LNCaP clone FGC (cell line): Measurements from ENCODE around the gene KDM4B.

ENCODE experiments used
- DNase-seq: peaks from one replicate; pipeline ENCODE4 v3.0.0-alpha.2; 2011; ENCODE audit warnings: low read depth
- H3K4me3 ChIP-seq: 2 replicates; pipeline ENCODE4 v1.5.1; 2011; ENCODE audit warnings: mild to moderate bottlenecking, low read depth, low read length, control low read depth
- TF ChIP-seq, protein P1 (sequence below): IDR thresholded peaks from 2 replicates; pipeline ENCODE4 v1.5.1; 2012; ENCODE audit warnings: mild to moderate bottlenecking; ENCODE audit not compliant: control insufficient read depth, insufficient read depth; ENCODE audit errors: extremely low read depth

The KDM4B gene

GRCh38 chr19:5141850-5142724 is 173.2 kb downstream of the KDM4B start:
- TF ChIP-seq, protein P1, sequence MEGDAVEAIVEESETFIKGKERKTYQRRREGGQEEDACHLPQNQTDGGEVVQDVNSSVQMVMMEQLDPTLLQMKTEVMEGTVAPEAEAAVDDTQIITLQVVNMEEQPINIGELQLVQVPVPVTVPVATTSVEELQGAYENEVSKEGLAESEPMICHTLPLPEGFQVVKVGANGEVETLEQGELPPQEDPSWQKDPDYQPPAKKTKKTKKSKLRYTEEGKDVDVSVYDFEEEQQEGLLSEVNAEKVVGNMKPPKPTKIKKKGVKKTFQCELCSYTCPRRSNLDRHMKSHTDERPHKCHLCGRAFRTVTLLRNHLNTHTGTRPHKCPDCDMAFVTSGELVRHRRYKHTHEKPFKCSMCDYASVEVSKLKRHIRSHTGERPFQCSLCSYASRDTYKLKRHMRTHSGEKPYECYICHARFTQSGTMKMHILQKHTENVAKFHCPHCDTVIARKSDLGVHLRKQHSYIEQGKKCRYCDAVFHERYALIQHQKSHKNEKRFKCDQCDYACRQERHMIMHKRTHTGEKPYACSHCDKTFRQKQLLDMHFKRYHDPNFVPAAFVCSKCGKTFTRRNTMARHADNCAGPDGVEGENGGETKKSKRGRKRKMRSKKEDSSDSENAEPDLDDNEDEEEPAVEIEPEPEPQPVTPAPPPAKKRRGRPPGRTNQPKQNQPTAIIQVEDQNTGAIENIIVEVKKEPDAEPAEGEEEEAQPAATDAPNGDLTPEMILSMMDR, result no peak
- no peak for DNase-seq
- H3K4me3 ChIP-seq, result no peak overlapping the region

DNA sequence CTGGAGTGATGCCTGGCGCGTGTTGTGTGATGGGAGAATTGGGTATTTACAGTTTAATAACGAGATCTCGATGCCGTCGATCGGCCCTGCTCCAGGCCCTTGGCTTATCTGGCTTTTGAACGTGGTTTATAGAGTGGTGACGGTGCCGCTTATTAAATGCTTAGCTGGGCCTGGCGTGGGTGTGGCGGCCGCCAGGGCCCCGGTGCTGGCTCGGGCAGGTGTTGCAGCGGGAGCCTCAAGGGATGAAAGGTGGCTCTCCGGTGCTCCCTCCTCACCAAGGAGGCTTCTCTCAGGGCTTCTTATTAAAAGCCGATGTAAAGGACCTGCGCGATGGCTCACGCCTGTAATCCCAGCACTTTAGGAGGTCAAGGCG is 173.8 kb downstream of the KDM4B start:
- H3K4me3 ChIP-seq, result no peak overlapping the region
- DNase-seq, result no peak
- TF ChIP-seq, protein P1, result no peak

DNA sequence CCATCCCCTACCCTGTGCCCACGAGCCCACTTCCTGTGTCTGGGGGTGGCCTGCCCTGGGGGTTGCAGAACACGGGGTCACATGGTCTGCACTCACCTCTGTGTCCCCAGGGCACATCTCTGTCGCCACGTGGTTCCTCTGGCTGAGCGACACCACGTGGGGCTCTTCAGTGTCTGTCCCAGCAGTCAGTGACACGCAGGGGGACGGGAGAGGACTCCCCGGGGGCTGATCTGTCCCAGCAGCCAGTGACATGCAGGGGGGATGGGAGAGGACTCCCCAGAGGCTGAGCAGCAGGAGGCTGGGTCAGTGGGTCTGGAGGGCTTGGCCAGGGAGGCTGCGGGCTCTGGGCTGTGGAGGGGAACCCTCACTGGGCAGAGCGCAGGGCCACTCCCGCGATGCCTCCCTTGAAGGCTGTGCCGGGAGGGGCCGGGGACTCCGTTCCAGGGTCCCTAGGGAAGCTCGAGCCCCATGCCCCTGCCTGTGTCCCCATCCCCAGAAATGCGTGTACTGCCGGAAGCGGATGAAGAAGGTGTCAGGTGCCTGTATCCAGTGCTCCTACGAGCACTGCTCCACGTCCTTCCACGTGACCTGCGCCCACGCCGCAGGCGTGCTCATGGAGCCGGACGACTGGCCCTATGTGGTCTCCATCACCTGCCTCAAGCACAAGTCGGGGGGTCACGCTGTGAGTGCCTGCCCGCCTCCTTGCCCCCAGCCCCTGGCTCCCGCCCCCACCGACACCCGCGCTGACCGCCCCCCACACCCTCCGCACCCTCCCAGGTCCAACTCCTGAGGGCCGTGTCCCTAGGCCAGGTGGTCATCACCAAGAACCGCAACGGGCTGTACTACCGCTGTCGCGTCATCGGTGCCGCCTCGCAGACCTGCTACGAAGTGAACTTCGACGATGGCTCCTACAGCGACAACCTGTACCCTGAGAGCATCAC is 174.8 kb downstream of the KDM4B start:
- no peak for DNase-seq
- no peak overlapping the region for H3K4me3 ChIP-seq
- TF ChIP-seq, protein P1, result no peak

DNA sequence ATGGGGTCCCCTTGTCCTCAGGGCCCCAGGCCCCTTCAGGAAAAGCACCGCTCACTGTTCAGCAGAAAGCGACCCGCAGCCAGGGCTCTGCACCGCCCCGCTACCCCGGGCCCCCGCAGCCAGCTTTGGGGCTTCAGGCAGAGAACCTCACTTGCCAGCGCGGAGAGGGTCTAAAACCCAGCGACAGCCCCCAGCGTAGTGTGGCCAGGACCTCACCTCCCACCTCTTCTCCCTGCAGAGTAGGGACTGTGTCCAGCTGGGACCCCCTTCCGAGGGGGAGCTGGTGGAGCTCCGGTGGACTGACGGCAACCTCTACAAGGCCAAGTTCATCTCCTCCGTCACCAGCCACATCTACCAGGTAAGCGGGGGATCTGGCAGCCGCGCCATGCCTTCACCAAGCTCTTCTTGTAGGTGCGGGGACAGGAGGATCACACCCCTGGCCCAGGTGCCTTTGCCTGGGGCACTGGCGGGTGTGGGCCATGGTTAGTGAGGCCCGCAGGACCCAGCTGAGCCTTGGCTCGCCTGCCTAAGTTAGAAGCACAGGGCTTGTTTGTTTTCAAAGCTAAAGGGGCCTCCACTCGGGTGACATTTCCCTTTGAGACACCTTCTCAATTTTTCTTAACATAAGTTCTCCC is 175.7 kb downstream of the KDM4B start:
- TF ChIP-seq, protein P1, result no peak
- no peak overlapping the region for H3K4me3 ChIP-seq
- no peak for DNase-seq

DNA sequence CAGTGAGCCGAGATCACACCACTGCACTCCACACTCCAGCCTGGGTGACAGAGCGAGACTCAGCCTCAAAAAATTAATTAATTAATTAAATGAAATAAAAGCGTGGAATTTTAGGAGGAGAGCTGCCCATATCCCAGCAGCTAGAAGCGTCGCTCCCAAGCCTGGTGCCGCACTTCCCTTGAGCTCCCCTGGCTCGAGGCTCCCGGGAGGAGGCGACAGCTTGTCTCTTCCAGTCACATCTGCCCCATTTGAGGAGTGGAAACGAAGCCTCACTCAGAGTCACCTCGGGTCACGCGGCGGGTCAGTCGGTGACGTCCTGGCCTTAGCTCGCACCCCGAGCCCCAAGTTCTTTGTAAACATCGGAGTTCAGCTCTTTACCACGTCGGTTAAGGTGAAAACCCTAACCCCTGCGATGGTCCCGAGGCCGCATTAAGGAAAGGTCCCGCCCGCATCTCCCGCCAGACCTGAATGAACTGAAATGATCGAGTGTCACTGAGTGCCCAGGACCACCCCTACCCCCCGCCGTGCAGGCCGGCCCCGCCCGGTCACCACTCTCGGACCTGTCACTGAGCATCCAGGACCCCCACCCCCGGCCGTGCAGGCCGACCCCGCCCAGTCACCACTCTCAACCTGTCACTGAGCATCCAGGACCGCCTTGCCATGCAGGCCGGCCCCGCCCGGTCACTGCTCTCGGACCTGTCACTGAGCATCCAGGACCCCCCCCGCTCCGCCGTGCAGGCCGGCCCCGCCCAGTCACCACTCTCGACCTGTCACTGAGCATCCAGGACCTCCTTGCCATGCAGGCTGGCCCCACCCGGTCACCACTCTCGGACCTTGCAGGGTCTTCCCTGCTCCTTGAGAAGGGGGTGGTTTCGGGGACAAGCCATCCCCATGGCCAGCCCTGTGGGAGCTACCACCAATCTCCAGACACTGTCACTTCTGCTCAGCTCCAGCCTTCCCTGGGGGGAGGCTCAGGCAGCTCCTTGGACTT is 176.9 kb downstream of the KDM4B start:
- H3K4me3 ChIP-seq, result no peak overlapping the region
- DNase-seq, result no peak
- TF ChIP-seq, protein P1, result no peak
